GM12878 (cell line): ENCODE measurements around the gene DNAJA1.

Experiments
- CREM ChIP-seq: IDR thresholded peaks from 2 replicates; pipeline ENCODE4 v1.6.1; 2014; ENCODE audit warnings: antibody characterized with exemption, low read depth
- CTCF ChIP-seq, 3 experiments: IDR thresholded peaks in 2 of 3; conservative IDR thresholded peaks in 1 of 3; 2 replicates each; pipeline ENCODE4 v1.5.1; 2011; ENCODE audit warnings: low read depth in 3 of 3, low read length in 3 of 3, mild to moderate bottlenecking in 3 of 3, control low read depth in 2 of 3, moderate library complexity in 2 of 3, inconsistent platforms in 1 of 3, mixed read lengths in 1 of 3; ENCODE audit not compliant: control insufficient read depth in 2 of 3, insufficient read depth in 1 of 3; ENCODE audit errors: extremely low read depth in 1 of 3
- EZH2 ChIP-seq: IDR thresholded peaks from 2 replicates; pipeline ENCODE4 v1.6.1; 2012; ENCODE audit warnings: low read depth, mild to moderate bottlenecking, control low read depth, inconsistent platforms, low read length, borderline replicate concordance; ENCODE audit not compliant: control insufficient read depth
- GATAD2B ChIP-seq: fragments of 450-650 bp; conservative IDR thresholded peaks from 2 replicates; pipeline ENCODE4 v1.6.1; 2017; ENCODE audit warnings: low read depth, mild to moderate bottlenecking, moderate library complexity
- HDAC2 ChIP-seq: fragments of 200-600 bp; sonication (generic); IDR thresholded peaks from 2 replicates; pipeline ENCODE4 v1.6.1; 2017
- IKZF2 ChIP-seq, 2 experiments: fragments of 450-650 bp; IDR thresholded peaks; 2 replicates each; pipeline ENCODE4 v1.6.1; 2017; ENCODE audit warnings: mild to moderate bottlenecking in 2 of 2, moderate library complexity in 2 of 2
- JUNB ChIP-seq: IDR thresholded peaks from 2 replicates; pipeline ENCODE4 v1.6.1; 2016; ENCODE audit warnings: antibody characterized with exemption, mild to moderate bottlenecking
- POLR2AphosphoS2 ChIP-seq: IDR thresholded peaks from 2 replicates; pipeline ENCODE4 v1.6.1; 2011; ENCODE audit warnings: low read depth, mild to moderate bottlenecking, low read length, improper control_type of control experiment, moderate library complexity
- USF2 ChIP-seq: IDR thresholded peaks from 2 replicates; pipeline ENCODE4 v1.6.1; 2011; ENCODE audit warnings: low read depth, low read length, improper control_type of control experiment, borderline replicate concordance
- ZBTB33 ChIP-seq: fragments of 450-650 bp; IDR thresholded peaks from 2 replicates; pipeline ENCODE4 v1.6.1; 2017; ENCODE audit warnings: mild to moderate bottlenecking
- ZNF384 ChIP-seq: IDR thresholded peaks from 2 replicates; pipeline ENCODE4 v1.6.1; 2012; ENCODE audit warnings: low read depth, mild to moderate bottlenecking, low read length, improper control_type of control experiment, borderline replicate concordance

GRCh38 chr9:32989660-32990059 is 35.4 kb upstream of the DNAJA1 start:
- TF ChIP-seq ZBTB33 (no peak), CTCF (IDR thresholded peaks at IDR 0.05 in 2 of 3, conservative IDR thresholded peaks at IDR 0.05 in 1 of 3; ENCODE audit: control insufficient read depth in 2 of 3, extremely low read depth in 1 of 3, insufficient read depth in 1 of 3, low read depth in 3 of 3, low read length in 3 of 3) (no peak), EZH2 (no peak), ZNF384 (no peak), USF2 (no peak), GATAD2B (no peak), CREM (no peak), POLR2AphosphoS2 (no peak), HDAC2 (no peak), IKZF2 (IDR thresholded peaks at IDR 0.05) (no peak), JUNB (no peak)
